ENCODE results near the gene EXOC6B. TPM values are rescaled to one million over a fixed set of nuclear protein-coding genes. Genes with fewer than 3 reads are reported as not detected.

EXOC6B gene
- total RNA-seq, 1 experiment from 2014 or later, result 40.1 TPM

DNA sequence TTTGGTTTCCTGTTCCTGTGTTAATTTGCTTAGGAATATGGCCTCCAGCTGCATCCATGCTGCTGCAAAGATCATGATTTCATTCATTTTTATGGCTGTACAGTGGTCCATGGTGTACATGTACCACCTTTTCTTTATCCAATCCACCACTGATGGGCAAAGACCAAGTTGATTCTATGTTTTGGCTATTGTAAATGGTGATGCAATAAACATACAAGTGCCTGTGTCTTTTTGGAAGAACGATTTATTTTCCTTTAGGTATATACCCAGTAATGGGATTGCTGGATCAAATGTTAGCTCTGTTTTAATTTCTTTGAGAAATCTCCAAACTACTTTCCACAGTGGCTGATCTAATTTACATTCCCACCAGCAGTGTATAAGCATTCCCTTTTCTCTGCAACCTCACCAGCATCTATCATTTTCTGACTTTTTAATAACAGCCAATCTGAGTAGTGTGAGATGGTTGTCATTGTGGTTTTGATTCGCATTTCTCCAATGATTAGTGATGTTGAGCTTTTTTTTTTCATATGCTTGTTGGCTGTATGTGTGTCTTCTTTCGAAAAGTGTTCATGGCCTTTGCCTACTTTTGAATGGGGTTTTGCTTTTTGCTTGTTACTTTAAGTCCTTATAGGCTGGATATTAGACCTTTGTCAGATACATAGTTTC is 19.4 kb downstream of the EXOC6B start:
- H3T11ph ChIP-seq (ENCODE audit: low read length), result no peak overlapping the region
- no peaks in the 10 kb centered on the region for H3K27me3 Mint-ChIP-seq (ENCODE audit: low read depth)
- no peak overlapping the region for H3K27ac Mint-ChIP-seq
- peaks cover 18 to 22% (median 19%) of the 10 kb centered on the region in 3 experiments for H3K36me3 Mint-ChIP-seq (ENCODE audit: insufficient read depth in 1 of 3, low read depth in 3 of 3)
- H3K9me3 Mint-ChIP-seq, result peaks cover 12% of the 10 kb centered on the region in 2 experiments
- no peaks in the 10 kb centered on the region for H3K9me3 ChIP-seq (ENCODE audit: control insufficient read depth, low read depth, low read length)
- no peak for DNase-seq
- TF ChIP-seq, protein P1, sequence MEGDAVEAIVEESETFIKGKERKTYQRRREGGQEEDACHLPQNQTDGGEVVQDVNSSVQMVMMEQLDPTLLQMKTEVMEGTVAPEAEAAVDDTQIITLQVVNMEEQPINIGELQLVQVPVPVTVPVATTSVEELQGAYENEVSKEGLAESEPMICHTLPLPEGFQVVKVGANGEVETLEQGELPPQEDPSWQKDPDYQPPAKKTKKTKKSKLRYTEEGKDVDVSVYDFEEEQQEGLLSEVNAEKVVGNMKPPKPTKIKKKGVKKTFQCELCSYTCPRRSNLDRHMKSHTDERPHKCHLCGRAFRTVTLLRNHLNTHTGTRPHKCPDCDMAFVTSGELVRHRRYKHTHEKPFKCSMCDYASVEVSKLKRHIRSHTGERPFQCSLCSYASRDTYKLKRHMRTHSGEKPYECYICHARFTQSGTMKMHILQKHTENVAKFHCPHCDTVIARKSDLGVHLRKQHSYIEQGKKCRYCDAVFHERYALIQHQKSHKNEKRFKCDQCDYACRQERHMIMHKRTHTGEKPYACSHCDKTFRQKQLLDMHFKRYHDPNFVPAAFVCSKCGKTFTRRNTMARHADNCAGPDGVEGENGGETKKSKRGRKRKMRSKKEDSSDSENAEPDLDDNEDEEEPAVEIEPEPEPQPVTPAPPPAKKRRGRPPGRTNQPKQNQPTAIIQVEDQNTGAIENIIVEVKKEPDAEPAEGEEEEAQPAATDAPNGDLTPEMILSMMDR (conservative IDR thresholded peaks at IDR 0.05), result no peak
- H2BK12ac ChIP-seq (ENCODE audit: insufficient read length, low read depth, low read length), result no peak overlapping the region
- H3K27me3 ChIP-seq (ENCODE audit: insufficient read depth, low read length), result no peaks in the 10 kb centered on the region
- peaks cover 5% of the 10 kb centered on the region; the same call in 1 of the 2 replicates for H3K79me2 ChIP-seq (ENCODE audit: insufficient read depth, low read length)
- no peak overlapping the region for H3K27ac ChIP-seq (ENCODE audit: insufficient read length, low read depth, low read length)
- no peak overlapping the region for H3K9ac ChIP-seq (ENCODE audit: extremely low read depth, insufficient read length, low read length)
- no peaks in the 10 kb centered on the region for H3K4me1 ChIP-seq (ENCODE audit: insufficient read depth, low read length)
- H4K5ac ChIP-seq (ENCODE audit: insufficient read length, low read depth, low read length), result no peak overlapping the region
- H3K14ac ChIP-seq (ENCODE audit: insufficient read depth, low read length), result no peak overlapping the region
- no CpG with 5 or more reads among the region's 3 CpGs for WGBS (ENCODE audit: extremely low coverage, insufficient read length, low lambda C conversion rate)
- no peak overlapping the region for H4K8ac ChIP-seq (replicated peaks; ENCODE audit: insufficient read length, low read depth, low read length)
- H4K91ac ChIP-seq (ENCODE audit: insufficient read length, low read depth, low read length), result no peak overlapping the region
- H2BK20ac ChIP-seq (ENCODE audit: low read depth, low read length, poor library complexity, severe bottlenecking), result no peak overlapping the region
- H2BK5ac ChIP-seq (ENCODE audit: insufficient read length, low read length), result no peak overlapping the region
- H3K4me1 Mint-ChIP-seq, result no peaks in the 10 kb centered on the region
- no peaks in the 10 kb centered on the region for H3K23me2 ChIP-seq (ENCODE audit: insufficient read length, low read depth, low read length, poor library complexity, severe bottlenecking)
- no peak overlapping the region for H3K23ac ChIP-seq (ENCODE audit: insufficient read length, low read depth, low read length)
- no peak overlapping the region for H2BK15ac ChIP-seq (ENCODE audit: low read depth, low read length)
- no peak overlapping the region for H2BK120ac ChIP-seq (ENCODE audit: low read depth, low read length, poor library complexity, severe bottlenecking)
- peaks cover 9% of the 10 kb centered on the region for H3K79me1 ChIP-seq (ENCODE audit: insufficient read depth, low read depth, low read length, poor library complexity, severe bottlenecking)
- no peak overlapping the region for H3K56ac ChIP-seq (ENCODE audit: insufficient read length, low read depth, low read length)
- no peak overlapping the region for H3K4me2 ChIP-seq (ENCODE audit: insufficient read depth, insufficient read length, low read length)
- H2AK5ac ChIP-seq (ENCODE audit: insufficient read length, low read length), result no peak overlapping the region
- H3K4ac ChIP-seq (ENCODE audit: low read depth, low read length), result no peak overlapping the region
- no peak overlapping the region for H2AFZ ChIP-seq (ENCODE audit: low read length)
- no peaks in the 10 kb centered on the region for H4K20me1 ChIP-seq (ENCODE audit: control insufficient read depth, insufficient read depth, insufficient read length)
- no peak overlapping the region for H3K4me3 Mint-ChIP-seq
- H3K18ac ChIP-seq (ENCODE audit: insufficient read length, low read depth, low read length), result no peak overlapping the region
